NB4 (cell line): Measurements from ENCODE around the gene TSTD2.

Experiments used
- CTCF ChIP-seq: IDR thresholded peaks from one replicate; pipeline ENCODE4 v1.5.1; 2012; ENCODE audit warnings: low read depth, low read length
- POLR2A ChIP-seq: IDR thresholded peaks from 2 replicates; pipeline ENCODE4 v1.6.1; 2011; ENCODE audit warnings: mild to moderate bottlenecking; ENCODE audit not compliant: insufficient read length; ENCODE audit errors: extremely low read depth
- TF ChIP-seq, protein P1 (sequence below): IDR thresholded peaks from 2 replicates; pipeline ENCODE4 v1.6.1; 2011; ENCODE audit warnings: low read depth, low read length

GRCh38 chr9:97602430-97602829 is 30.7 kb downstream of the TSTD2 start:
- no peak for TF ChIP-seq POLR2A
- no peak for TF ChIP-seq CTCF
- TF ChIP-seq, protein P1, sequence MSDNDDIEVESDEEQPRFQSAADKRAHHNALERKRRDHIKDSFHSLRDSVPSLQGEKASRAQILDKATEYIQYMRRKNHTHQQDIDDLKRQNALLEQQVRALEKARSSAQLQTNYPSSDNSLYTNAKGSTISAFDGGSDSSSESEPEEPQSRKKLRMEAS, result no peak
